Measurements from ENCODE around the gene WNT8B.

DNA sequence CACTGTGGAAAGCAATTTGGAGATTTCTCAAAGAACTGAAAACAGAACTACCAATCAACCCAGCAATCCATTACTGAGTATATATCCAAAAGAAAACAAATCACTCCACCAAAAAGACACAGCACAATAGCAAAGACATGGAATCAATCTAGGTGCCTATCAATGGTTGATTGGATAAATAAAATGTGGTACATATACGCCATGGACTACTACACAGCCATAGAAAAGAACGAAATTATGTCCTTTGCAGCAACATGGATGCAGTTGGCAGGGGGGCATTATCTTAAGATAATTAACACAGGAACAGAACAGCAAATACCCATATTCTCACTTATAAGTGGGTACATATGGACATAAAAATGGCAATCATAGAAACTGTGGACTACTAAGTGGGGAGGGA is 35.4 kb upstream of the WNT8B start:
- TF ChIP-seq CTCF (conservative IDR thresholded peaks at IDR 0.05; ENCODE audit: low read depth, low read length): no peak
- TF ChIP-seq EZH2 (IDR thresholded peaks at IDR 0.05; ENCODE audit: low read length, unreplicated experiment): no peak

All from PC-3 (cell line).